ENCODE results near the gene PHLDA1. TPM values are rescaled to one million over a fixed set of nuclear protein-coding genes. Genes with fewer than 3 reads are reported as not detected.

The PHLDA1 gene
- total and polyA plus RNA-seq, 2 of the 13 experiments (the other 11 are each of a cell fraction or from before 2014, with no cell fraction given) = 33.8 to 41.0 TPM

DNA sequence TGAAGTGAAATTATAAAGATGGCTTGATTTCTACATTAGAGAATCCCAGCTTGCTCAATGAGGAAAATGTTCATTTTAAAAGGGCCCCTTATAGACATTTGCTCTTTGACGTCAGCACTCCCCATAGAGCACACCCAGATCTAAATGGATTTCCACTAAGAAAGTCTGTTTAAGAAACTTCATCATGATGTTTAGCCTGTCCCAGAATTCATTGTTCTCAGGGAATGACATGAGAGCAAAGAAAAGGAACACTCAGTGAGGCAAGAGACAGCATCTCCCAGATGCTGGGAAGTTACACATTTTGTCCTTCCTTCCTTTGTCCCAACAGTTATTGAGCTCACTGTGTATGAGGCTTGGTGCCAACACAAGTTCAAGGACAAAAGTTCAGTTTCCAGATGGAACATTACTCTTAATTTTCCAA is 4.9 kb downstream of the PHLDA1 start (continued):
- TF ChIP-seq SMYD3 (CRISPR knock-in tag; IDR thresholded peaks at IDR 0.05) (0 out of 2 replicates have a peak, but pooled peaks have one; percentile 54), ERF (CRISPR knock-in tag; IDR thresholded peaks at IDR 0.05) (peak; percentile 45), CBFB (CRISPR knock-in tag; IDR thresholded peaks at IDR 0.05) (0 out of 2 replicates have a peak, but pooled peaks have one; percentile 20), REPIN1 (CRISPR knock-in tag; IDR thresholded peaks at IDR 0.05; ENCODE audit: borderline replicate concordance, low read depth) (peak; percentile 77; the same call in 1 of the 2 replicates), FOXA3 (CRISPR knock-in tag; IDR thresholded peaks at IDR 0.05) (peak; percentile 21; the same call in 1 of the 2 replicates), ZC3H4 (CRISPR knock-in tag; IDR thresholded peaks at IDR 0.05; ENCODE audit: borderline replicate concordance) (peak; percentile 97; the same call in 1 of the 2 replicates), FOXO1 (CRISPR knock-in tag; IDR thresholded peaks at IDR 0.05) (peak; percentile 47), BCL6 (CRISPR knock-in tag; IDR thresholded peaks at IDR 0.05) (peak; percentile 44), PRMT3 (CRISPR knock-in tag; IDR thresholded peaks at IDR 0.05; ENCODE audit: borderline replicate concordance, low read depth) (0 out of 2 replicates have a peak, but pooled peaks have one; percentile 28), STAG1 (CRISPR knock-in tag; IDR thresholded peaks at IDR 0.05) (peak; percentile 13; the same call in 1 of the 2 replicates), SP5 (CRISPR knock-in tag; IDR thresholded peaks at IDR 0.05; ENCODE audit: borderline replicate concordance, low read depth) (0 out of 2 replicates have a peak, but pooled peaks have one; percentile 25)
- TF ChIP-seq, protein P1, sequence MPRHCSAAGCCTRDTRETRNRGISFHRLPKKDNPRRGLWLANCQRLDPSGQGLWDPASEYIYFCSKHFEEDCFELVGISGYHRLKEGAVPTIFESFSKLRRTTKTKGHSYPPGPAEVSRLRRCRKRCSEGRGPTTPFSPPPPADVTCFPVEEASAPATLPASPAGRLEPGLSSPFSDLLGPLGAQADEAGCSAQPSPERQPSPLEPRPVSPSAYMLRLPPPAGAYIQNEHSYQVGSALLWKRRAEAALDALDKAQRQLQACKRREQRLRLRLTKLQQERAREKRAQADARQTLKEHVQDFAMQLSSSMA (CRISPR knock-in tag; IDR thresholded peaks at IDR 0.05) = no peak
- TF ChIP-seq, protein P2, sequence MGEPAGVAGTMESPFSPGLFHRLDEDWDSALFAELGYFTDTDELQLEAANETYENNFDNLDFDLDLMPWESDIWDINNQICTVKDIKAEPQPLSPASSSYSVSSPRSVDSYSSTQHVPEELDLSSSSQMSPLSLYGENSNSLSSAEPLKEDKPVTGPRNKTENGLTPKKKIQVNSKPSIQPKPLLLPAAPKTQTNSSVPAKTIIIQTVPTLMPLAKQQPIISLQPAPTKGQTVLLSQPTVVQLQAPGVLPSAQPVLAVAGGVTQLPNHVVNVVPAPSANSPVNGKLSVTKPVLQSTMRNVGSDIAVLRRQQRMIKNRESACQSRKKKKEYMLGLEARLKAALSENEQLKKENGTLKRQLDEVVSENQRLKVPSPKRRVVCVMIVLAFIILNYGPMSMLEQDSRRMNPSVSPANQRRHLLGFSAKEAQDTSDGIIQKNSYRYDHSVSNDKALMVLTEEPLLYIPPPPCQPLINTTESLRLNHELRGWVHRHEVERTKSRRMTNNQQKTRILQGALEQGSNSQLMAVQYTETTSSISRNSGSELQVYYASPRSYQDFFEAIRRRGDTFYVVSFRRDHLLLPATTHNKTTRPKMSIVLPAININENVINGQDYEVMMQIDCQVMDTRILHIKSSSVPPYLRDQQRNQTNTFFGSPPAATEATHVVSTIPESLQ (CRISPR knock-in tag; conservative IDR thresholded peaks at IDR 0.05) = no peak
- TF ChIP-seq, protein P3, sequence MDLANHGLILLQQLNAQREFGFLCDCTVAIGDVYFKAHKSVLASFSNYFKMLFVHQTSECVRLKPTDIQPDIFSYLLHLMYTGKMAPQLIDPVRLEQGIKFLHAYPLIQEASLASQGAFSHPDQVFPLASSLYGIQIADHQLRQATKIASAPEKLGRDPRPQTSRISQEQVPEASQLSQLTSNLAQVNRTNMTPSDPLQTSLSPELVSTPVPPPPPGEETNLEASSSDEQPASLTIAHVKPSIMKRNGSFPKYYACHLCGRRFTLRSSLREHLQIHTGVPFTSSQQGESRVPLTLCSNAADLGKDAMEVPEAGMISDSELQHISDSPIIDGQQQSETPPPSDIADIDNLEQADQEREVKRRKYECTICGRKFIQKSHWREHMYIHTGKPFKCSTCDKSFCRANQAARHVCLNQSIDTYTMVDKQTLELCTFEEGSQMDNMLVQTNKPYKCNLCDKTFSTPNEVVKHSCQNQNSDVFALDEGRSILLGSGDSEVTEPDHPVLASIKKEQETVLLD (CRISPR knock-in tag; IDR thresholded peaks at IDR 0.05; ENCODE audit: low read depth) = no peak
